ENCODE data around the gene YBEY. TPM values are rescaled to one million over a fixed set of nuclear protein-coding genes. Genes with fewer than 3 reads are reported as not detected.

YBEY gene
- total and polyA plus RNA-seq, 2 of the 8 experiments (the other 6 are each of a cell fraction or from before 2014, with no cell fraction given): 26.9 to 31.9 TPM

DNA sequence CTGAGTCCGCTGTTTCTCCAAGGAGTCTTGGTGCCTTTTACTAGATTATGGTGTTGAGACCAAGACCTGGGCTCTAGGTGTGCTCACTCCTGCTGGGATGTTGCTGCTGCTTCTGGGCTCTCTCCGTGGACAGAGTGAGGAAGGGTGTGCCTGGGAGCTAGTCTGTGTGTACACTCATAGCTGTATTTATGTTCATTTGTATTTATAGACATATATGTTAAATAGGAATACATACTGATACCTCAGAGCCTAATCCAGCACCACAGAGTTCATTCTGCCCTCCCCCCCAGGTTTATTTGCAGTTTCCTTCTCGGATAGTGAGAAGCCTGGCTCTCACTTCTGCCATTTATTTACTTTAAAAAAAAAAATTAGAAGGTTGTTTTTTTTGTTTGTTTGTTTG, 50.5 kb downstream of the YBEY start:
- Histone ChIP-seq H3K14ac (ENCODE audit: insufficient read length) (no peak overlapping the region), H2AFZ (ENCODE audit: low read length) (no peak overlapping the region), H3K79me1 (ENCODE audit: low read depth, low read length) (no peaks in the 10 kb centered on the region; the same call in none of the 2 replicates), H3K9me3 (ENCODE audit: insufficient read depth in 2 of 2, low read depth in 1 of 2, low read length in 1 of 2) (no peaks in the 10 kb centered on the region), H3K27ac (ENCODE audit: low read depth, low read length) (no peak overlapping the region), H2BK5ac (ENCODE audit: low read depth, low read length) (no peak overlapping the region), H3K4me2 (ENCODE audit: insufficient read depth in 1 of 2, low read depth in 2 of 2, low read length in 2 of 2) (no peak overlapping the region), H4K8ac (ENCODE audit: extremely low read depth, insufficient read depth, low read length) (no peak overlapping the region), H3K9ac (replicated peaks in 1 of 4; ENCODE audit: extremely low read depth in 1 of 4, low read depth in 3 of 4, low read length in 3 of 4) (no peak overlapping the region), H2BK20ac (ENCODE audit: low read length) (no peak overlapping the region), H3K4me3 (ENCODE audit: extremely low read depth in 1 of 4, insufficient read depth in 2 of 4, low read depth in 3 of 4, low read length in 4 of 4) (no peak overlapping the region), H3K4ac (replicated peaks; ENCODE audit: insufficient read length, low read depth, low read length) (no peak overlapping the region), H3K23me2 (ENCODE audit: low read depth, low read length) (no peaks in the 10 kb centered on the region), H3K36me3 (ENCODE audit: control insufficient read depth in 2 of 4, insufficient read depth in 4 of 4, low read length in 3 of 4) (peaks cover 5 to 42% (median 20%) of the 10 kb centered on the region in 4 experiments; a peak in 7 of 8 replicates), H4K20me1 (replicated peaks in 1 of 2; ENCODE audit: control insufficient read depth in 1 of 2, insufficient read depth in 2 of 2, low read length in 2 of 2) (peaks cover 0 to 2% of the 10 kb centered on the region in 2 experiments), H3K4me1 (replicated peaks in 1 of 4; ENCODE audit: control insufficient read depth in 3 of 4, insufficient read depth in 4 of 4, low read length in 3 of 4) (no peaks in the 10 kb centered on the region), H3K18ac (ENCODE audit: extremely low read depth, low read length) (no peak overlapping the region), H4K5ac (ENCODE audit: insufficient read length, low read depth, low read length) (no peak overlapping the region), H2BK12ac (ENCODE audit: low read depth, low read length) (no peak overlapping the region), H2BK15ac (ENCODE audit: low read length) (no peak overlapping the region), H2BK120ac (replicated peaks; ENCODE audit: low read depth, low read length) (no peak overlapping the region), H2AK5ac (ENCODE audit: low read depth, low read length) (no peak overlapping the region), H3K23ac (ENCODE audit: insufficient read length) (no peak overlapping the region), H4K91ac (replicated peaks; ENCODE audit: insufficient read length, low read length) (no peak overlapping the region), H3K56ac (replicated peaks; ENCODE audit: insufficient read length, low read depth, low read length) (no peak overlapping the region), H3K79me2 (ENCODE audit: control insufficient read depth in 1 of 2, insufficient read depth in 2 of 2, low read length in 2 of 2) (peaks cover 0 to 27% of the 10 kb centered on the region in 2 experiments; a peak in 2 of 4 replicates), H3K27me3 (replicated peaks in 1 of 4; ENCODE audit: control insufficient read depth in 3 of 4, extremely low read depth in 1 of 4, insufficient read depth in 3 of 4, low read length in 3 of 4) (no peaks in the 10 kb centered on the region)
- 95% methylated on average over 3 of the region's 3 CpGs; no CpG with 5 or more reads in 1 of the 2 experiments for WGBS, 2 experiments (ENCODE audit: extremely low coverage in 1 of 2, insufficient coverage in 1 of 2, insufficient read length in 1 of 2, insufficient replicate concordance in 2 of 2, low coverage in 1 of 2, low lambda C conversion rate in 2 of 2, missing lambda C conversion rate in 1 of 2)
- POLR2A ChIA-PET (ENCODE audit: partially characterized antibody): interaction anchor here (0.7 kb wide), 1 partner anchor 844 kb away, joined by 3 read pairs; no protein-coding TSS in a partner anchor
- CTCF ChIA-PET (ENCODE audit: partially characterized antibody): interaction anchor here (0.6 to 1.0 kb wide), 3 partner anchors 11 to 193 kb away, joined by 3 to 4 read pairs (median 3); no protein-coding TSS in a partner anchor
- FAIRE-seq (no peak), DNase-seq (ENCODE audit: low read depth in 1 of 2, low spot score in 2 of 2) (no peak)
- no peak for TF ChIP-seq KDM1A (IDR thresholded peaks at IDR 0.05; ENCODE audit: borderline replicate concordance, low read length)
- no peak for TF ChIP-seq SP2 (IDR thresholded peaks at IDR 0.05; ENCODE audit: low read length)
- TF ChIP-seq ASH2L (IDR thresholded peaks at IDR 0.05; ENCODE audit: low read length): no peak

Measured in H1 (cell line).